HCT116 (cell line): Measurements from ENCODE around the gene BAIAP2L1.
"Not testable (repeated sequence)": the region's sequence is repeated elsewhere in the genome, so short reads cannot be mapped to it uniquely, and the experiment has no call there.

Experiments
- CEBPB ChIP-seq: IDR thresholded peaks from 2 replicates; pipeline ENCODE4 v1.6.1; 2012; ENCODE audit warnings: low read depth
- EZH2 ChIP-seq: fragments of 200-600 bp; sonication (generic); IDR thresholded peaks from 2 replicates; pipeline ENCODE4 v1.6.1; 2017; ENCODE audit warnings: antibody characterized with exemption, mixed run types
- EZH2phosphoT487 ChIP-seq: fragments of 200-600 bp; IDR thresholded peaks from 2 replicates; pipeline ENCODE4 v1.6.1; 2018; ENCODE audit warnings: antibody characterized with exemption, borderline replicate concordance
- POLR2A ChIP-seq: IDR thresholded peaks from 2 replicates; pipeline ENCODE4 v1.7.0; 2011; ENCODE audit warnings: borderline replicate concordance; ENCODE audit not compliant: insufficient read depth, insufficient read length; ENCODE audit errors: extremely low read depth
- POLR2AphosphoS5 ChIP-seq: IDR thresholded peaks from 2 replicates; pipeline ENCODE4 v1.6.1; 2011; ENCODE audit warnings: mild to moderate bottlenecking, low read depth, low read length, moderate library complexity
- RAD21 ChIP-seq: IDR thresholded peaks from 2 replicates; pipeline ENCODE4 v1.6.1; 2012; ENCODE audit warnings: low read depth, mild to moderate bottlenecking
- SP1 ChIP-seq: IDR thresholded peaks from 2 replicates; pipeline ENCODE4 v1.6.1; 2012; ENCODE audit warnings: low read depth
- SRF ChIP-seq: IDR thresholded peaks from 2 replicates; pipeline ENCODE4 v1.6.1; 2012; ENCODE audit warnings: low read depth
- YY1 ChIP-seq: IDR thresholded peaks from 2 replicates; pipeline ENCODE4 v1.6.1; 2011; ENCODE audit warnings: low read length, low read depth, moderate library complexity, mild to moderate bottlenecking; ENCODE audit not compliant: insufficient replicate concordance; ENCODE audit errors: extremely low read depth
- TF ChIP-seq, protein P1 (sequence below), 3 experiments: fragments of 200-600 bp in 1 of 3; sonication (generic) in 1 of 3; IDR thresholded peaks in 2 of 3; conservative IDR thresholded peaks in 1 of 3; 2 replicates each; pipeline ENCODE4 v1.5.1; 2012 to 2017; ENCODE audit warnings: low read depth in 2 of 3, low read length in 2 of 3, antibody characterized with exemption in 1 of 3, borderline replicate concordance in 1 of 3, control low read depth in 1 of 3, mild to moderate bottlenecking in 1 of 3, mixed read lengths in 1 of 3, mixed run types in 1 of 3, moderate library complexity in 1 of 3; ENCODE audit not compliant: insufficient read depth in 1 of 3
- TF ChIP-seq, protein P2 (sequence below): IDR thresholded peaks from 2 replicates; pipeline ENCODE4 v1.6.1; 2012; ENCODE audit warnings: low read depth

DNA sequence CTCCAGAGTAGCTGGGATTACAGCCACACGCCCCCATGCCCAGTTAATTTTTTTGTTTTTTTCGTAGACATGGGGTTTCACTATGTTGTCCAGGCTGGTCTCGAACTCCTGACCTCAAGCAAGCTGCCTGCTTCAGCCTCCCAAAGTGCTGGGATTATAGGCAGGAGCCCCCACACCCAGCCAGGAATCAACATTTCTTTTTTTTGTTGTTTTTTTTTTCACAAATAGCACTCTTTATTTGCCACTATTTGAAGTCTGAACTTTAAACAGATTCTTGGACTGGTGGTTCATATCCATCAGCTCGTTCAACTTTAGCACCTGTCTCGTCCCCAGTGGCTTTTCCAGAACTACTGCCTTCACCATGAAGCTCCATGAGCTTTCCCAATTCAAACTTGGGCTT is 15.4 kb downstream of the BAIAP2L1 start:
- TF ChIP-seq, protein P1, sequence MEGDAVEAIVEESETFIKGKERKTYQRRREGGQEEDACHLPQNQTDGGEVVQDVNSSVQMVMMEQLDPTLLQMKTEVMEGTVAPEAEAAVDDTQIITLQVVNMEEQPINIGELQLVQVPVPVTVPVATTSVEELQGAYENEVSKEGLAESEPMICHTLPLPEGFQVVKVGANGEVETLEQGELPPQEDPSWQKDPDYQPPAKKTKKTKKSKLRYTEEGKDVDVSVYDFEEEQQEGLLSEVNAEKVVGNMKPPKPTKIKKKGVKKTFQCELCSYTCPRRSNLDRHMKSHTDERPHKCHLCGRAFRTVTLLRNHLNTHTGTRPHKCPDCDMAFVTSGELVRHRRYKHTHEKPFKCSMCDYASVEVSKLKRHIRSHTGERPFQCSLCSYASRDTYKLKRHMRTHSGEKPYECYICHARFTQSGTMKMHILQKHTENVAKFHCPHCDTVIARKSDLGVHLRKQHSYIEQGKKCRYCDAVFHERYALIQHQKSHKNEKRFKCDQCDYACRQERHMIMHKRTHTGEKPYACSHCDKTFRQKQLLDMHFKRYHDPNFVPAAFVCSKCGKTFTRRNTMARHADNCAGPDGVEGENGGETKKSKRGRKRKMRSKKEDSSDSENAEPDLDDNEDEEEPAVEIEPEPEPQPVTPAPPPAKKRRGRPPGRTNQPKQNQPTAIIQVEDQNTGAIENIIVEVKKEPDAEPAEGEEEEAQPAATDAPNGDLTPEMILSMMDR (IDR thresholded peaks at IDR 0.05 in 2 of 3, conservative IDR thresholded peaks at IDR 0.05 in 1 of 3; ENCODE audit: borderline replicate concordance in 1 of 3, insufficient read depth in 1 of 3, low read depth in 2 of 3, low read length in 2 of 3): not testable (repeated sequence)
- TF ChIP-seq POLR2A, RAD21, EZH2, POLR2AphosphoS5, EZH2phosphoT487, SP1, SRF, CEBPB, YY1: not testable (repeated sequence)
- TF ChIP-seq, protein P2, sequence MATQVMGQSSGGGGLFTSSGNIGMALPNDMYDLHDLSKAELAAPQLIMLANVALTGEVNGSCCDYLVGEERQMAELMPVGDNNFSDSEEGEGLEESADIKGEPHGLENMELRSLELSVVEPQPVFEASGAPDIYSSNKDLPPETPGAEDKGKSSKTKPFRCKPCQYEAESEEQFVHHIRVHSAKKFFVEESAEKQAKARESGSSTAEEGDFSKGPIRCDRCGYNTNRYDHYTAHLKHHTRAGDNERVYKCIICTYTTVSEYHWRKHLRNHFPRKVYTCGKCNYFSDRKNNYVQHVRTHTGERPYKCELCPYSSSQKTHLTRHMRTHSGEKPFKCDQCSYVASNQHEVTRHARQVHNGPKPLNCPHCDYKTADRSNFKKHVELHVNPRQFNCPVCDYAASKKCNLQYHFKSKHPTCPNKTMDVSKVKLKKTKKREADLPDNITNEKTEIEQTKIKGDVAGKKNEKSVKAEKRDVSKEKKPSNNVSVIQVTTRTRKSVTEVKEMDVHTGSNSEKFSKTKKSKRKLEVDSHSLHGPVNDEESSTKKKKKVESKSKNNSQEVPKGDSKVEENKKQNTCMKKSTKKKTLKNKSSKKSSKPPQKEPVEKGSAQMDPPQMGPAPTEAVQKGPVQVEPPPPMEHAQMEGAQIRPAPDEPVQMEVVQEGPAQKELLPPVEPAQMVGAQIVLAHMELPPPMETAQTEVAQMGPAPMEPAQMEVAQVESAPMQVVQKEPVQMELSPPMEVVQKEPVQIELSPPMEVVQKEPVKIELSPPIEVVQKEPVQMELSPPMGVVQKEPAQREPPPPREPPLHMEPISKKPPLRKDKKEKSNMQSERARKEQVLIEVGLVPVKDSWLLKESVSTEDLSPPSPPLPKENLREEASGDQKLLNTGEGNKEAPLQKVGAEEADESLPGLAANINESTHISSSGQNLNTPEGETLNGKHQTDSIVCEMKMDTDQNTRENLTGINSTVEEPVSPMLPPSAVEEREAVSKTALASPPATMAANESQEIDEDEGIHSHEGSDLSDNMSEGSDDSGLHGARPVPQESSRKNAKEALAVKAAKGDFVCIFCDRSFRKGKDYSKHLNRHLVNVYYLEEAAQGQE: not testable (repeated sequence)
